SK-N-SH (cell line): ENCODE measurements around the gene ZGPAT. TPM values are rescaled to one million over a fixed set of nuclear protein-coding genes. Genes with fewer than 3 reads are reported as not detected.

Source experiments
- CTCF ChIA-PET: fragments of 300-600, 350-600 bp; formaldehyde crosslinking; extraction: SDS; loops from one replicate; lab custom pipeline; 2021; lab: Yijun Ruan, JAX
- POLR2A ChIA-PET: fragments of 350-600 bp; sonication (Branson Sonifier 250); formaldehyde crosslinking; extraction: SDS; loops from one replicate; lab custom pipeline; 2020; ENCODE audit warnings: antibody characterized with exemption, inconsistent platforms; lab: Yijun Ruan, JAX
- DNase-seq: peaks from one replicate; pipeline ENCODE4 v3.0.0; 2012
- H2AFZ ChIP-seq: fragments of 200-600 bp; sonication (generic); 2 replicates; pipeline ENCODE4 v1.8.1; 2016; ENCODE audit warnings: antibody characterized with exemption, mild to moderate bottlenecking, low read depth
- H3F3A ChIP-seq: fragments of 200-600 bp; sonication (generic); replicated peaks from 2 replicates; pipeline ENCODE3; 2016; ENCODE audit warnings: antibody characterized with exemption, mild to moderate bottlenecking; ENCODE audit not compliant: insufficient read depth
- H3K27ac ChIP-seq, 2 experiments: fragments of 200-500 bp in 1 of 2; fragments of 200-600 bp in 1 of 2; sonication (Bioruptor generic) in 1 of 2; sonication (generic), shearing (Covaris generic) in 1 of 2; 2 replicates each; pipeline versions ENCODE4 v1.5.1 to v1.6.1; 2014 to 2016; ENCODE audit warnings: low read depth in 2 of 2, inconsistent platforms in 1 of 2, low read length in 1 of 2, mild to moderate bottlenecking in 1 of 2, mixed read lengths in 1 of 2
- H3K27me3 ChIP-seq: fragments of 200-600 bp; sonication (generic), shearing (Covaris generic); 2 replicates; pipeline ENCODE4 v1.6.1; 2016; ENCODE audit warnings: mixed run types; ENCODE audit not compliant: insufficient read depth
- H3K36me3 ChIP-seq, 2 experiments: fragments of 200-500 bp in 1 of 2; fragments of 200-600 bp in 1 of 2; sonication (Bioruptor generic) in 1 of 2; sonication (generic) in 1 of 2; replicated peaks in 1 of 2; 2 replicates each; pipeline versions ENCODE3 to v1.5.1; 2014 to 2016; ENCODE audit warnings: low read length in 1 of 2, mild to moderate bottlenecking in 1 of 2; ENCODE audit not compliant: insufficient read depth in 2 of 2, control insufficient read depth in 1 of 2
- H3K4me1 ChIP-seq, 2 experiments: fragments of 200-500 bp in 1 of 2; fragments of 200-600 bp in 1 of 2; sonication (Bioruptor generic) in 1 of 2; sonication (generic), shearing (Covaris generic) in 1 of 2; 2 replicates each; pipeline versions ENCODE4 v1.5.1 to v1.6.1; 2014 to 2016; ENCODE audit warnings: low read depth in 1 of 2, low read length in 1 of 2, mixed run types in 1 of 2; ENCODE audit not compliant: insufficient read depth in 2 of 2, control insufficient read depth in 1 of 2
- H3K4me2 ChIP-seq: fragments of 200-600 bp; sonication (generic), shearing (Covaris generic); 2 replicates; pipeline ENCODE4 v1.6.1; 2017; ENCODE audit warnings: mixed run types
- H3K4me3 ChIP-seq, 2 experiments: fragments of 200-500 bp in 1 of 2; fragments of 200-600 bp in 1 of 2; sonication (Bioruptor generic) in 1 of 2; sonication (generic), shearing (Covaris generic) in 1 of 2; 2 replicates each; pipeline versions ENCODE4 v1.5.1 to v1.8.1; 2014 to 2016; ENCODE audit warnings: low read depth in 2 of 2, inconsistent platforms in 1 of 2, low read length in 1 of 2, mild to moderate bottlenecking in 1 of 2, mixed read lengths in 1 of 2, moderate library complexity in 1 of 2
- H3K79me2 ChIP-seq: fragments of 200-600 bp; sonication (generic); 2 replicates; pipeline ENCODE4 v1.8.1; 2017; ENCODE audit warnings: mild to moderate bottlenecking; ENCODE audit not compliant: insufficient read depth
- H3K9ac ChIP-seq: fragments of 200-600 bp; sonication (generic); 2 replicates; pipeline ENCODE4 v1.6.1; 2017; ENCODE audit warnings: mixed run types
- H3K9me2 ChIP-seq: fragments of 200-600 bp; sonication (generic); 2 replicates; pipeline ENCODE4 v1.6.1; 2017; ENCODE audit warnings: mixed run types
- H3K9me3 ChIP-seq: fragments of 200-600 bp; sonication (generic); 2 replicates; pipeline ENCODE4 v1.6.1; 2017; ENCODE audit warnings: mixed run types, mild to moderate bottlenecking, moderate library complexity
- H4K20me1 ChIP-seq: fragments of 200-600 bp; sonication (generic); 2 replicates; pipeline ENCODE4 v1.6.1; 2017; ENCODE audit warnings: mild to moderate bottlenecking, mixed run types; ENCODE audit not compliant: insufficient read depth
- JUND ChIP-seq: IDR thresholded peaks from 2 replicates; pipeline ENCODE4 v1.4.0; 2012
- POLR2AphosphoS5 ChIP-seq: IDR thresholded peaks from 2 replicates; pipeline ENCODE4 v1.6.1; 2012; ENCODE audit warnings: low read depth, low read length
- RAD21 ChIP-seq: IDR thresholded peaks from 2 replicates; pipeline ENCODE4 v1.6.1; 2012; ENCODE audit warnings: mild to moderate bottlenecking, low read length
- REST ChIP-seq: IDR thresholded peaks from 2 replicates; pipeline ENCODE4 v1.6.1; 2012; ENCODE audit warnings: mild to moderate bottlenecking, low read depth, low read length, moderate library complexity
- TCF12 ChIP-seq: IDR thresholded peaks from 2 replicates; pipeline ENCODE4 v1.4.0; 2012
- ZBTB33 ChIP-seq: IDR thresholded peaks from 2 replicates; pipeline ENCODE4 v1.4.0; 2012; ENCODE audit warnings: low read depth, borderline replicate concordance
- WGBS: methylation state at CpG from one replicate; pipeline ENCODE4 v1.1.6; 2017; ENCODE audit warnings: low lambda C conversion rate; 5-methylcytosine and 5-hydroxymethylcytosine counted together
- polyA plus RNA-seq, 3 experiments: library from polyadenylated mRNA; depleted of rRNA; stranded (reverse); fragments of >200 nt; gene quantifications; 2 replicates each; pipeline ENCODE4 v1.2.3, GENCODE V29; 2012

Gene ZGPAT
- polyA plus RNA-seq, 1 of the 3 experiments (the other 2 are of a cell fraction): 33.7 TPM

- ChIA-PET CTCF (no interaction called here), POLR2A (no interaction called here)
- Histone ChIP-seq H3K4me1 (peaks cover 0 to 16% of the 10 kb centered on the region in 2 experiments; a peak in 3 of 4 replicates), H4K20me1 (no peaks in the 10 kb centered on the region), H3K4me2 (no peak overlapping the region), H2AFZ (no peak overlapping the region), H3F3A (peaks cover 12% of the 10 kb centered on the region), H3K36me3 (peaks cover 5 to 6% of the 10 kb centered on the region in 2 experiments), H3K9me2 (no peaks in the 10 kb centered on the region), H3K9me3 (no peaks in the 10 kb centered on the region), H3K9ac (no peak overlapping the region), H3K27me3 (no peaks in the 10 kb centered on the region), H3K79me2 (no peaks in the 10 kb centered on the region), H3K27ac (no peak overlapping the region), H3K4me3 (no peak overlapping the region)
- TF ChIP-seq JUND (no peak), REST (no peak), TCF12 (no peak), POLR2AphosphoS5 (no peak)
- DNase-seq: no peak
- WGBS: 86% methylated on average over 2 of the region's 13 CpGs
Observed at GRCh38 chr20:63680427-63680826, 27.4 kb upstream of the ZGPAT start.

- TF ChIP-seq RAD21: no peak
- no peak for TF ChIP-seq ZBTB33
- peaks cover 0 to 16% of the 10 kb centered on the region in 2 experiments; a peak in 3 of 4 replicates for H3K4me1 ChIP-seq
- ChIA-PET CTCF (interaction anchor here (0.6 kb wide), 1 partner anchor 94 kb away, joined by 3 read pairs; no protein-coding TSS in a partner anchor), POLR2A (no interaction called here)
- no peaks in the 10 kb centered on the region for H3K79me2 ChIP-seq
- H3K9me2 ChIP-seq: no peaks in the 10 kb centered on the region
- no peaks in the 10 kb centered on the region for H3K9me3 ChIP-seq
- H2AFZ ChIP-seq: no peak overlapping the region
- no peak overlapping the region for H3K4me3 ChIP-seq
- H3K9ac ChIP-seq: no peak overlapping the region
- DNase-seq: no peak
- no peak overlapping the region for H3K4me2 ChIP-seq
- WGBS: 94% methylated on average over 8 of the region's 23 CpGs
- H3K27ac ChIP-seq: peak overlapping the region in 1 of 2 experiments; percentile 73; a peak in 2 of 4 replicates
- H3F3A ChIP-seq: peaks cover 12% of the 10 kb centered on the region
- no peaks in the 10 kb centered on the region for H3K27me3 ChIP-seq
- no peaks in the 10 kb centered on the region for H4K20me1 ChIP-seq
- peaks cover 5 to 6% of the 10 kb centered on the region in 2 experiments for H3K36me3 ChIP-seq
Observed at GRCh38 chr20:63680857-63681608, 26.8 kb upstream of the ZGPAT start.
